GM13976 (cell line): ENCODE results near the gene COL20A1.

Experiments used
- DNase-seq: peaks from one replicate; pipeline ENCODE4 v3.0.0; 2012; ENCODE audit warnings: low spot score
- CTCF ChIP-seq: IDR thresholded peaks from 2 replicates; pipeline ENCODE4 v1.5.1; 2012; ENCODE audit warnings: borderline replicate concordance, mild to moderate bottlenecking; ENCODE audit not compliant: insufficient read depth; ENCODE audit errors: extremely low read depth, missing control alignments, control extremely low read depth
- in situ Hi-C: fragments of 300-500 bp; cut with MboI; formaldehyde crosslinking; loops from one replicate; pipeline ENCODE4 v1.12.0; 2022; ENCODE audit warnings: low sequenced_read_pairs, mixed read lengths, inconsistent platforms; ENCODE audit not compliant: unreplicated experiment

COL20A1 gene

GRCh38 chr20:63267691-63268090 is 25.3 kb upstream of the COL20A1 start:
- in situ Hi-C loops: no loop called here
- no peak for TF ChIP-seq CTCF
- no peak for DNase-seq

GRCh38 chr20:63268256-63268655 is 24.7 kb upstream of the COL20A1 start:
- no peak for DNase-seq
- in situ Hi-C loops: no loop called here
- TF ChIP-seq CTCF: no peak

GRCh38 chr20:63268671-63269439 is 24.1 kb upstream of the COL20A1 start:
- no peak for DNase-seq
- TF ChIP-seq CTCF: no peak
- in situ Hi-C loops: no loop called here

- in situ Hi-C loops: no loop called here
- no peak for DNase-seq
- no peak for TF ChIP-seq CTCF
These were observed 23.3 kb upstream of the COL20A1 start for GRCh38 chr20:63269724-63270123.

- no peak for TF ChIP-seq CTCF
- no peak for DNase-seq
- in situ Hi-C loops: no loop called here
These were observed 22.2 kb upstream of the COL20A1 start for GRCh38 chr20:63270606-63271325.

GRCh38 chr20:63272105-63273058 is 20.6 kb upstream of the COL20A1 start, which contains the start of gene ARFGAP1:
Gene ARFGAP1 (plus strand): TSS chr20:63272813. CDS start chr20:63275581, 2,768 bp downstream.
- in situ Hi-C loops: no loop called here
- peak; percentile 99 for DNase-seq
- no peak for TF ChIP-seq CTCF
